Lung (tissue), 12 donors: ENCODE measurements around the gene CATSPERZ. TPM values are rescaled to one million over a fixed set of nuclear protein-coding genes. Genes with fewer than 3 reads are reported as not detected.

Source experiments
- ATAC-seq: fragments of 200-7000 bp; cut with Tn5 transposase; one replicate; pipeline ENCODE4 v1.9.1; 2020; ENCODE audit warnings: moderate number of reproducible peaks; ENCODE audit not compliant: insufficient read depth, low FRiP score
- DNase-seq, 3 donors: peaks; one replicate each; pipeline ENCODE4 v3.0.0-alpha.2; 2013 to 2017
- H3K27ac ChIP-seq, 2 donors: one replicate each; pipeline ENCODE4 v1.5.1; 2013; ENCODE audit warnings: mild to moderate bottlenecking in 2 of 2, moderate library complexity in 2 of 2, control low read depth in 1 of 2, inconsistent platforms in 1 of 2, low read depth in 1 of 2, low read length in 1 of 2
- H3K27me3 ChIP-seq, 3 donors: one replicate each; pipeline ENCODE4 v1.5.1; 2013; ENCODE audit warnings: low read length in 2 of 3; ENCODE audit not compliant: control insufficient read depth in 3 of 3, insufficient read depth in 3 of 3
- H3K36me3 ChIP-seq, 4 donors: one replicate each; pipeline ENCODE4 v1.5.1; 2013; ENCODE audit warnings: low read length in 4 of 4, mild to moderate bottlenecking in 1 of 4, moderate library complexity in 1 of 4; ENCODE audit not compliant: control insufficient read depth in 4 of 4, insufficient read depth in 4 of 4
- H3K4me1 ChIP-seq, 5 donors: one replicate each; pipeline ENCODE4 v1.5.1; 2013; ENCODE audit warnings: low read length in 5 of 5, mild to moderate bottlenecking in 2 of 5, moderate library complexity in 1 of 5; ENCODE audit not compliant: control insufficient read depth in 5 of 5, insufficient read depth in 5 of 5
- H3K4me3 ChIP-seq: one replicate; pipeline ENCODE4 v1.5.1; 2013; ENCODE audit warnings: mild to moderate bottlenecking, control low read depth, moderate library complexity
- H3K9ac ChIP-seq, 2 donors: one replicate each; pipeline ENCODE4 v1.5.1; 2013; ENCODE audit warnings: low read length in 2 of 2, control low read depth in 1 of 2; ENCODE audit not compliant: insufficient read depth in 1 of 2
- H3K9me3 ChIP-seq, 4 donors: one replicate each; pipeline ENCODE4 v1.5.1; 2013; ENCODE audit warnings: low read length in 3 of 4, mild to moderate bottlenecking in 1 of 4, moderate library complexity in 1 of 4; ENCODE audit not compliant: control insufficient read depth in 4 of 4, insufficient read depth in 3 of 4
- WGBS, 2 donors: extraction: QIAGEN DNeasy Blood & Tissue Kit; methylation state at CpG; one replicate each; pipeline ENCODE4 v1.1.7; 2013; 5-methylcytosine and 5-hydroxymethylcytosine counted together
- polyA plus RNA-seq, 2 donors: library from polyadenylated mRNA; stranded (reverse); fragments of 200-250 nt; gene quantifications; one replicate each; pipeline ENCODE4 v1.2.1, GENCODE V29; 2013
- total RNA-seq, 2 donors: library from RNA; depleted of rRNA in 1 of 2; stranded (reverse); fragments of >200 nt in 1 of 2; gene quantifications; one replicate each; pipeline ENCODE4 v1.2.1, GENCODE V29; 2014 to 2021
- TF ChIP-seq, protein P1 (sequence below): IDR thresholded peaks from 2 replicates; pipeline ENCODE4 v1.5.1; 2012; ENCODE audit warnings: mild to moderate bottlenecking; ENCODE audit errors: control extremely low read depth, extremely low read depth
- donor health status: control.
- donor health status: control.
- donor health status: Bipolar disorder and iron deficiency.
- donor health status: healthy.
- donor health status: DM: yes; HTN: yes; CAD: no.

The CATSPERZ gene
- total and polyA plus RNA-seq, 4 donors = 0.31 to 0.98 (median 0.67) TPM; not detected in 1

- Histone ChIP-seq H3K36me3 (peaks cover 0 to 19% (median 0%) of the 10 kb centered on the region in 4 donors), H3K9ac (no peak overlapping the region), H3K4me1 (peaks cover 0 to 10% (median 0%) of the 10 kb centered on the region in 5 donors), H3K27ac (no peak overlapping the region), H3K27me3 (no peaks in the 10 kb centered on the region), H3K9me3 (no peaks in the 10 kb centered on the region), H3K4me3 (no peak overlapping the region)
- DNase-seq (no peak), ATAC-seq (no peak)
- TF ChIP-seq, protein P1, sequence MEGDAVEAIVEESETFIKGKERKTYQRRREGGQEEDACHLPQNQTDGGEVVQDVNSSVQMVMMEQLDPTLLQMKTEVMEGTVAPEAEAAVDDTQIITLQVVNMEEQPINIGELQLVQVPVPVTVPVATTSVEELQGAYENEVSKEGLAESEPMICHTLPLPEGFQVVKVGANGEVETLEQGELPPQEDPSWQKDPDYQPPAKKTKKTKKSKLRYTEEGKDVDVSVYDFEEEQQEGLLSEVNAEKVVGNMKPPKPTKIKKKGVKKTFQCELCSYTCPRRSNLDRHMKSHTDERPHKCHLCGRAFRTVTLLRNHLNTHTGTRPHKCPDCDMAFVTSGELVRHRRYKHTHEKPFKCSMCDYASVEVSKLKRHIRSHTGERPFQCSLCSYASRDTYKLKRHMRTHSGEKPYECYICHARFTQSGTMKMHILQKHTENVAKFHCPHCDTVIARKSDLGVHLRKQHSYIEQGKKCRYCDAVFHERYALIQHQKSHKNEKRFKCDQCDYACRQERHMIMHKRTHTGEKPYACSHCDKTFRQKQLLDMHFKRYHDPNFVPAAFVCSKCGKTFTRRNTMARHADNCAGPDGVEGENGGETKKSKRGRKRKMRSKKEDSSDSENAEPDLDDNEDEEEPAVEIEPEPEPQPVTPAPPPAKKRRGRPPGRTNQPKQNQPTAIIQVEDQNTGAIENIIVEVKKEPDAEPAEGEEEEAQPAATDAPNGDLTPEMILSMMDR = no peak
- 91 to 94% methylated on average over 11 of the region's 11 CpGs for WGBS, 2 donors
These were observed 24.7 kb downstream of the CATSPERZ start for GRCh38 chr11:64324692-64325469.

- 86 to 90% methylated on average over 2 of the region's 2 CpGs for WGBS, 2 donors
- H3K4me3 ChIP-seq = no peak overlapping the region
- ATAC-seq = no peak
- peaks cover 0 to 9% (median 0%) of the 10 kb centered on the region in 5 donors for H3K4me1 ChIP-seq
- no peak for DNase-seq
- TF ChIP-seq, protein P1 = no peak
- H3K9ac ChIP-seq = no peak overlapping the region
- H3K27ac ChIP-seq = no peak overlapping the region
- no peaks in the 10 kb centered on the region for H3K27me3 ChIP-seq
- no peaks in the 10 kb centered on the region for H3K9me3 ChIP-seq
- H3K36me3 ChIP-seq = peaks cover 0 to 8% (median 0%) of the 10 kb centered on the region in 4 donors
These were observed 27.2 kb downstream of the CATSPERZ start for GRCh38 chr11:64327375-64327774.

- 88 to 91% methylated on average over 3 of the region's 3 CpGs for WGBS, 2 donors
- Histone ChIP-seq H3K36me3 (peaks cover 0 to 2% (median 0%) of the 10 kb centered on the region in 4 donors), H3K9me3 (no peaks in the 10 kb centered on the region), H3K4me3 (no peak overlapping the region), H3K27ac (no peak overlapping the region), H3K27me3 (no peaks in the 10 kb centered on the region), H3K9ac (no peak overlapping the region), H3K4me1 (peaks cover 0 to 3% (median 0%) of the 10 kb centered on the region in 5 donors)
- ATAC-seq (no peak), DNase-seq (no peak)
- TF ChIP-seq, protein P1 = no peak
These were observed 27.8 kb downstream of the CATSPERZ start for GRCh38 chr11:64327993-64328392.

GRCh38 chr11:64330888-64331287, 30.7 kb downstream of the CATSPERZ start:
- no peaks in the 10 kb centered on the region for H3K9me3 ChIP-seq
- no peaks in the 10 kb centered on the region for H3K36me3 ChIP-seq
- H3K27me3 ChIP-seq = no peaks in the 10 kb centered on the region
- WGBS, 2 donors = 83 to 88% methylated on average over 11 of the region's 11 CpGs
- TF ChIP-seq, protein P1 = no peak
- H3K9ac ChIP-seq = no peak overlapping the region
- peaks cover 0 to 4% (median 0%) of the 10 kb centered on the region in 5 donors for H3K4me1 ChIP-seq
- H3K27ac ChIP-seq = no peak overlapping the region
- ATAC-seq (no peak), DNase-seq (no peak)
- no peak overlapping the region for H3K4me3 ChIP-seq
